SW 1271 (cell line): Measurements from ENCODE around the gene GSTK1.
"Not testable (repeated sequence)": the region's sequence is repeated elsewhere in the genome, so short reads cannot be mapped to it uniquely, and the experiment has no call there.

Experiments
- DNase-seq, 2 experiments: peaks; one replicate each; lab custom pipeline; 2025; lab: John Stamatoyannopoulos, UW

The GSTK1 gene

DNA sequence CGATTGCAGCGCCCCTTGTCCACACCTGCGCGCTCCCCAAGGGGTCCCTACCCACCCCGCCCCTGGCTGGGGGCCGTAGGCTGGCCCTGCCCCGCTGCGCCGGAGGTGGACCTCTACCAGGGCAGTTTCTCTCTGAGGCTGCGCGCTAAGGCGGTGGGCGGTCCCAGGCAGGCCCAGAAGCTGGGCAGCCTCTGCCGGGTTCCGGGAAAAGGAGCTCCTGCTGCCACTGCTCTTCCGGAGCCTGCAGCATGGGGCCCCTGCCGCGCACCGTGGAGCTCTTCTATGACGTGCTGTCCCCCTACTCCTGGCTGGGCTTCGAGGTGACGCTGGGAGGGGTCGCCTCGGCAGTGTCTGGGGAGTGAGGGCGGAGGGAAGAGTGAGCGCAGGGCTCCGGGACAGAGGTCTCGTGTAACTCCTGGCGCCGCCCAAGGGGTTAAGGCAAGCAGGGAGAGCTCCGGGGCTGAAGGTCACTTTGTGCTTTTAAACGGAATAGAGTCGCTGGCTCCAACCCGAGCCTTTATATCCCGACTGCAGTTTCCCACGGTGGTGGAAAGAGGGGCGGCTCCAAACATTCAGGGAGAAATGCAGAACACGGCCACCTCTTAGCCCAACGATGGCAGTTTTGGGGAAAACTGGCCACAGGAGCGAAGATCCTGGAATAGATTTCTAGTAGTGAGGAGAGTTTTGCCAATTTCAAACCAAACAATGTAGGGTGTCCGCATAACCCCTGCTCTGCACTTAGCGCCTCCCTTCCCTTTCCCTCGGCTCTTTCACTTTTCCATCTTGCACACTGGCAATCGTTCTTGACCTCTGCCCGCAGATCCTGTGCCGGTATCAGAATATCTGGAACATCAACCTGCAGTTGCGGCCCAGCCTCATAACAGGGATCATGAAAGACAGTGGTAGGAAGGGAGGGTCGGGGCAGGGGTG, at the start of gene GSTK1:
TSS of gene GSTK1 (plus strand) at position 176 of the 930 bp plus-strand sequence. CDS start at position 249, 73 bp downstream.
- peak in 1 of 2 experiments; percentile 67 for DNase-seq

DNA sequence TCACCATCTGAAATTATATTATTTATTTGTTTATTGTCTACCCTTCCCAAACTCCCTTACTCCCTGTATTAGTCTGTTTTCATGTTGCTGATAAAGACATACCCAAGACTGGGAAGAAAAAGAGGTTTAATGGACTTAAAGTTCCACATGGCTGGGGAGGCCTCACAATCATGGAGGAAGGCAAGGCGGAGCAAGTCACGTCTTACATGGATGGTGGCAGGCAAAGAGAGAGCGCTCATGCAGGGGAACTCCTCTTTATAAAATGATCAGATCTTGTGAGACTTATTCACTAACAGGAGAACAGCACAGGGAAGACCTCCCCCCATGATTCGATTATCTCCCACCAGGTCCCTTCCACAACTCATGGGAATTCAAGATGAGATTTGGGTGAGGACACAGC, 49.8 kb upstream of the GSTK1 start:
- DNase-seq, result not testable (repeated sequence)

DNA sequence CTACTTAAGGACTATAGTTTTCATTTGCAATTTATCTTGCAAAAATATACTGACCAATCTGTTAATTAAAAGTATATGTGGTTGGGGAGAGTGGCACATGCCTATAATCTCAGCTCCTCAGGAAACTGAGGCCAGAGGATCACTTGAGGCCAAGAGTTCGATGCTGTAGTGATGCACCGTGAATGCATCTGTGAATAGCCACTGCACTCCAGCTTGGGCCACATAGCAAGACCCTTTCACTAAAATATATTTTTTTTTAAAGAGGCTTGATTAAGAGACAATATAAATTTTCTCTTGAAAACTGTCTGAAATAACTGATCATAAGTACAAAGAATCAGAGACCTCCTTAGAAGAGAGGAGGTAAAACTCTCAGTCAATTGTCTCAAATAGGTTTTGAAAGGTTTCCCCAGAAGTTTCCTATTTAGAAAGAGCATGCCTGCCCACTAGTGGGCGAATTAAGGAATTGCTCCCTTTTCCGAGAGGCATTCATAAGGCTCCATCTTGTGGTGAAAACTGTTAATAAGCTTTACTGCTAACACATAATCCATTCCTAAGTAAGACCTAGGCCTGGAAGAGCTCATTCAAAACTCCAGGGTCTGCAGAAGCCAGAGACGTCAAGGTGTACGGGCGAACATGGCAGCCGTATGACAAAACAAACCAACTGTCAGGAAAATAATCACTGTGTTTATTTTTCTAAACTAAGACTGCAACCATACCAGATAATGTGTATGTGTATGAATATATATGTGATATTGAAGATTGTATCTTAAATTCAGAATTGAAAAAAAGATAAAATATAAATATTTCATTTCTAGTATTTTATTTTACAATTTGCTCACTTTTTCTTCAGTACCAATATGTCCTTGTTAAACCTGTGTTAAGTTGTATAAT, 48.2 kb upstream of the GSTK1 start:
- peak; percentile 47 to 85 for DNase-seq

DNA sequence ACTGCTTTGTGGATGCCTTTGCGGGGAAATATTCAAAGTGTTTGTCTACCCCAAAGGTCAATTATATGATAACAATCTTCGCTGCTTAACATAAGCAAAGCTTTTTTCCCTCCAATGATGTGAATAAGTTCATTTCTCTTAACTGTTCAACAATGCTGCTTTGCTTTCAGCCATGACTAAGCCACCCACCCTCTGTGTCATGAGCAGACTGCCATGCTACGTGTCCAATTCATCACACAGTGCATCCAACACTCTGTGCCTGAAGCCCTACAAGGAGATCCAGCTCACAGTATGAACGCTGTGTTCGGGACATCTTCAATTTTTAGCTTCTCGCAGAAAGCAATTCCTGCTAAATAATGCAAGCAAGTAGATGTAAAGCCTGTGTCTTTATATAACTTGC, 47.1 kb upstream of the GSTK1 start:
- DNase-seq, result no peak

DNA sequence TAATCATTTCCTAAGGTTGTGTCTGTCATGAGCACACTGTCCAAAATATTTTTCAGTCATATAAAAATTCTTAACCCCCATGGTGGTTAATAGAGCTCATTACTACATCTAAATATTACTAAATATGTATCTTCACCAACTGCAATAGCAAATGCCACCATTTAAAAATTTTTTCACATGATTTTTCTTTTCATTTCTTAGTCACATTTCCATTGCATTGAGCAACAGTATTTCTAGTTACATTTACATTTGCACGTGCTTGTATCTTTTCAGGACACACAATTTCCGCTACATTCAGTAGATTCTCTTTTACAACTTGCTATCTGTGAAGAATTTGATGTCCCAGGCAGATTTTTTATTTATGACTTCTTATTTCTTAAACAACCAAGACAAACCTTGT, 46.6 kb upstream of the GSTK1 start:
- DNase-seq, result no peak

DNA sequence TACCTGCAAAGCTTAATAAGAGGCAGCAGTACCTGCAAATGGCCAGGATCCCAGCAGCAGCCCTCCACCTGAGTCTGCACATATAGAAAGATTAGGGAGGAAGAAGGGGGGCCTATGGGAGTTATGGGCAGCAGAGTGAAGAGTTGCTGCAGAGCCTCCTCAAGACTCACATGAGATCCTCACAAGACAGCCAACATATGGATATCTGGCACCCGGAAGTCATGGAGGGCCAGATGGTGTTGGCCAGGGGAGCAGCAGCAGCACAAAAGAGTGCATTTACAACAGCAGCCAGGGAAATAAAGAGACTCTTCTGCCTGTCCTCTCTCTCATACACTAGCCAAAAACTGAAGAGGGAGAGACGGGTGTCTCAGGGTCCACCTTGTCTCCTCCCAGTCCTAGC, 45.4 kb upstream of the GSTK1 start:
- no peak for DNase-seq

DNA sequence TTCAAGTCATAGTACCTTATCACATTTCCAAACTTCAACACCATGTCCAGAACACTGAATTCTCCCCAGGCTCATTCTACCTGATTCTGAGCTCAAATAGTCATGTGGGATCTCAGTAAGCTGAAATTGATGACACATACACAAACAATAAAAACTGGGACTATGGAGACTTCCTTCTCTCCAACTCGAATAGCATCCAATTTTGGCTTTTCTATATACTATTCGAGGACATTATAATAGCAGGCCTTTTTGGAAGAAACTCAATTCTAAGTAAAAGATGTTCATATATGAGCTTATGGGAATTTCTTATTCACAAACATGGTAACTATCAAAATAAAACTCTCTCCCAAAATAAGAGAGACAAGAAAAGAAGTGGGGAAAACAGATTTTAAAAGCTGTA, 42.0 kb upstream of the GSTK1 start:
- DNase-seq, result no peak

DNA sequence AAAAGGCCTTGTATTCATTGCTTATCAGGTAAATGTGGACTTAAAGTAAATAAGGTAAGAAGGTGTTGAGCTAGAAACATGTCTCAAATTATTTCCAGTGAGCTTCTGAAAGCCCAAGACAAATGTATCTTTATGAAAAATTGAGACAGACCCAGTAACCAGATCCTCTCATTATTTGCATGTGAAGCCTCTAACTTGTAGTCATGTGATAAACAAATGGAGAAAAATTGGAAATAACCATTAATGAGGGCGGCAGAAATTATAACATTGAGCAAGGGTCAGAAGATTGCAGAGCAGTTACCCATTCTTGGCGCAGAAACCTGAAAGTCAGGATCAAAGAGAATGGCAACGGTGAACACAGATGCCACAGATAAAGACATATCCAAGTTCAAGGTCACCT, 41.5 kb upstream of the GSTK1 start, which contains the start of gene TAS2R40:
TSS of gene TAS2R40 (plus strand) at position 301 of the 400 bp plus-strand sequence. CDS start at position 343, 42 bp downstream.
- no peak for DNase-seq

DNA sequence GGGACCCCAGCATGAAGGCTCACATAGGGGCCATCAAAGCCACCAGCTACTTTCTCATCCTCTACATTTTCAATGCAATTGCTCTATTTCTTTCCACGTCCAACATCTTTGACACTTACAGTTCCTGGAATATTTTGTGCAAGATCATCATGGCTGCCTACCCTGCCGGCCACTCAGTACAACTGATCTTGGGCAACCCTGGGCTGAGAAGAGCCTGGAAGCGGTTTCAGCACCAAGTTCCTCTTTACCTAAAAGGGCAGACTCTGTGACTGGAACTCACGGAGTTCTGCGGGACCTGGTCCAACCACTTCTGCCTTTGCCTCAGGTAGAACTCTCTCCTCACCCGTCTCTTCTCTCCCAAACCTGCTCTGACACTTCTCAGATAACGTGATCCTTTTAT, 40.5 kb upstream of the GSTK1 start:
- no peak for DNase-seq

DNA sequence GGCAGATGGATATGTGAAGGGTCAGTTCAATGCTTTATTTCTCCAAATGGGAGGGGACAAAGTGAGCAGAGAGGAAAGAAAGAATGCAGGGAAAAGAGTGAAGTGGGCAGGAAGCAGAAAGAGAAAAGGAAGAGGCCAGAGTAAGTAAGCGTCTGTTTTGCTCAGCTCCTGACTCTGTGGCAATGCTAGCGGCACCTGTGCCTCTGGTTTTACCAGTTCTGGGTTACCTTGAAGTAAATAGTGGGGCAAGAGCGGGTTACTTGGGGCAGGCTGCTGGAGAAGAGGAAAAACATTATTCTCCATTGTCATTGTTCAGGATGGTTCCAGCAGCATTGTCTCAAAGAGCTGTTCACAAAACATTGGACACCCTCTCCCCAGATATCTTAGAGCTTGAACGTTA, 39.5 kb upstream of the GSTK1 start:
- no peak for DNase-seq

DNA sequence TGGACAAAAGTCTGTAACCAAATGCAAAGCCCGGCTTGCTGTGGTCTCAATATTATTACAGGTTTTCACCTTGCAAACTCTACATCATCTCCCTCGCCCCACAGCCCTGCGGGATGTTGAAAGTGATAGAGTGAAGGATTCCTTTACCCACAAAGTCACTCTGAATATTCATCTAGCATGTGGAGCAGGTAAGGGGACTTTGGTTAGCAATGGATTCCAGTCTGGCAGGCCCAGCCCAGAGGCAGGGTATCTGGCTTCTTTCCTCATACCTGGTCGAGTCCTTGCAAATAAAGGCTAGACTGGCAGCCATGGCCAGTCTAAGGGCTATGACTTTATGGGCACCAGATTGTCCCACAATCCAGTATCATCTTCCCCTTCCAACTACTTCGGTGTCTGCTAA, 38.2 kb upstream of the GSTK1 start:
- DNase-seq, result no peak

DNA sequence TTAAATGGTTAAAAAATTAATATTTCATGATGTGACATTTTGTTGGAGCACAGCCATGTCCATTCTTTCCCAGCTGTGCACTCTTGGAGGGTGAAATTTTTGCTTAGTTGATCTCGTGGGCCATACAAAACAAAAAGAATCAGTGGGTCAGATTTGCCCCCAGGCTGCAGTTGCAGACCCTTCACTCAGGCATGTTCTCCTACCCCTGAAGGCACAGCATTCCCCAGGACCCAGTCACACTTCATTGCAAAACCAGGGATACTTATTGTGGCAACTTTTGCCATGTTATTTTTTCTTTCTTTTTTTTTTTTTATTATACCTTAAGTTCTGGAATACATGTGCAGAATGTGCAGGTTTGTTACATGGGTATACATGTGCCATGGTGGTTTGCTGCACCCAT, 35.4 kb upstream of the GSTK1 start:
- DNase-seq, result no peak

DNA sequence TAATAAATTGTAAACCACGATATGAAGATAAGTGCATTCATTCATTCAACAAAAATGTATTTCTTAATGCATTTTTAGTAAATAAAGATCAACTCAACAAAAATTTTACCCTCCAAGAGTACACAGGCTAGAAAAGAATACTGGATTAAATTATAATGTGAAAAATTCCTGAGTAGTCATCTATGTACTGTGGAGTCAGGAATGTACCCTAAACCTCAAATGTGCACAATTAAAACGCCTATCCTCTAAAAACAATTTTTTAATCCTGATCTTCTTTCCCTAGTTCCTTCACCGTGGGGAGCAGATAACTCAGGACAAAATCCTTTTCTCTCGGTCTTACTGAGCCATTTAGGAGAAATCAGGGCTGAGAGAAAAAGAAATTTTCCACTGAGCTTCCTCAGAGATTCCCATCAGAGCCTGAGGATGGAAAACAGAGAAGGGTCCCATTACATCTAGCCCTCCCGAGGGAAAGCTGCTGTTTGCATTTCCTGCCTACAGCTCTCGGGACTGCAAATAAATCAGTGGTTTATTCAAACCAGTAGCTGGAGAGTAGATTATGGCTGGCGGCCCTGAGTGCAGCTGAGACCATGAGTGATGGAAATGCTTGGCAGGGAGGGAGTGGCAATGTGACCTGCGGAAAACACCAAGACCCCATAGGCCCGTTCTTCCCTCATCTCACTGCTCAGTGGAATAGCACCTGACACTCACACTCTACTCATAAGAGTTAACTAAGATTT, 34.0 kb upstream of the GSTK1 start:
- no peak for DNase-seq

DNA sequence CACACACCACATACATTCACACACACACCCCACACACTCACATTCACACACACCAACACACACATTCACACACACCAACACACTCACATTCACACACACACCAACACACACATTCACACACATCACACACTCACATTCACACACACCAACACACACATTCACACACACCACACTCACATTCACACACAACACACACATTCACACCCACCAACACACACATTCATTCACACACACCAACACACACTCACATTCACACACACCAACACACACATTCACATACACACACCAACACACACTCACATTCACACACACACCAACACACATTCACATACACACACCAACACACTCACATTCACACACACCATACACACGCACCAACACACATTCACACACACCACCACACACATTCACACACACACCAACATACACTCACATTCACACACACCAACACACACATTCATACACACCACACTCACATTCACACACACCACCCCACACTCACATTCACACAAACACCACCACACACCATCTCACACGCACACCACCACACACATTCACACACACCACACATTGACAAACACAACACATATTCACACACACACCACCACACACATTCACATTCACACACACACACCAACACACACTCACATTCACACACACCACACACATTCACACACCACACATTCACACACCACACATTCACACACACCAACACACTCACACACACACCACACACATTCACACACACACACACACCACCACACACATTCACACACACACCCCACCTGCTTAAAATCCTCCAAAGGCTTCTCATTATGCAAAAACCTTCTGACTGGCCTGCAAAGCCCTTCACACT, 32.4 kb upstream of the GSTK1 start:
- DNase-seq, result no peak

DNA sequence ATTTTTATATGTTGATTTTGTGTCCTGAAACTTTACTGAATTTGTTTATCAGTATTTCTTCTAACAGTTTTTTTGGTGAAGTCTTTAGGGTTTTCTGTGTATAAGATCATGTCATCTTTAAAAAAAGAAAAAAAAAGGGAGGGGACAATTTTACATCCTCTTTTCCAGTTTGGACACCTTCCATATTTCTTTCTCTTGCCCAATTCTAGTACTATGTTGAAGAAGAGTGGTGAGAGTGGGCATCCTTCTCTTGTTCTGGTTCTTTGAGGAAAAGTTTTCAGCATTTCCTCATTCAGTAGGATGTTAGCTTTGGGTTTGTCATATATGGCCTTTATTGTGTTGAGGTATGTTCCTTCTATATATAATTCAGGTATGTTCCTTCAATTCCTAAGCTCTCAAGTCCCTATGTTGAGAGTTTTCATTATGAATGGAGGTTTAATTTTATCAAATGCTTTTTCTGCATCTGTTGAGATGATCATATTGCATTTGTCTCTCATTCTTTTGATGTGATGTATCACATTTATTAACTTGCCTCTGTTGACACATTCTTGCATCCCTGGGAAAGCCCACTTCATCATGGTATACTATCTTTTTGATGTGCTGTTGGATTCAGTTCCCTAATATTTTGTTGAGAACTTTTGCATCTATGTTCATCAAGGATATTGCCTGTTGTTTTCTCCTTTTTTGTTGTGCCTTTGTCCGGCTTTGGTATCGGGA, 29.3 kb upstream of the GSTK1 start:
- no peak for DNase-seq

DNA sequence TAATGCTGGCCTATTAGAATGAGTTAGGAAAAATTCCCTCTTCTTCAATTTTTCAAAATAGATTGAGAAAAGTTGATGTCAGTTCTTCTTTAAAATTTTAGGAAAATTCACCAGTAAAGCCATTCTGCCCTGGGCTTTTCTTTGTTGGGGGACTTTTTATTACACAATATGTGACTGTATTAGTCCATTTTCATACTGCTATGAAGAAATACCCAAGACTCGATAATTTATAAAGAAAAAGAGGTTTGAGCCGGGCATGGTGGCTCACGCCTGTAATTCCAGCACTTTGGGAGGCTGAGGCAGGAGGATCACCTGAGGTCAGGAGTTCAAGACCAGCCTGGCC, 28.7 kb upstream of the GSTK1 start:
- DNase-seq, result no peak

DNA sequence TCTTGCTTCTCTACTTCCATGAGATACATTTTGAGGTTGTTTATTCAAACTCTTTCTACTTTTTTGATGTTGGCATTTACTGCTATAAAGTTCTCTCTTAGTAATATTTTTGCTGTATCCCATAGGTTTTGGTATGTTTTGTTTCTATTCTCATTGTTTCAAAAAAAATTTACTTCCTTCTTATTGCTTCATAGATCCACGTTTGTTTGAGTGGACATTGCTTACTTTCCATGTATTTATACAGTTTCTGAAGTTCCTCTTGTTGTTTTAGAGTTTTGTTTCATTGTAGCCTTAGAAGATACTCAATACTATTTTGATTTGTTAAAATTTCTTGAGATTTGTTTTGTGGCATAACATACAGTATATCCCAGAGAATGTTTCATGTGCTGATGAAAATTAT, 27.7 kb upstream of the GSTK1 start:
- DNase-seq, result no peak

DNA sequence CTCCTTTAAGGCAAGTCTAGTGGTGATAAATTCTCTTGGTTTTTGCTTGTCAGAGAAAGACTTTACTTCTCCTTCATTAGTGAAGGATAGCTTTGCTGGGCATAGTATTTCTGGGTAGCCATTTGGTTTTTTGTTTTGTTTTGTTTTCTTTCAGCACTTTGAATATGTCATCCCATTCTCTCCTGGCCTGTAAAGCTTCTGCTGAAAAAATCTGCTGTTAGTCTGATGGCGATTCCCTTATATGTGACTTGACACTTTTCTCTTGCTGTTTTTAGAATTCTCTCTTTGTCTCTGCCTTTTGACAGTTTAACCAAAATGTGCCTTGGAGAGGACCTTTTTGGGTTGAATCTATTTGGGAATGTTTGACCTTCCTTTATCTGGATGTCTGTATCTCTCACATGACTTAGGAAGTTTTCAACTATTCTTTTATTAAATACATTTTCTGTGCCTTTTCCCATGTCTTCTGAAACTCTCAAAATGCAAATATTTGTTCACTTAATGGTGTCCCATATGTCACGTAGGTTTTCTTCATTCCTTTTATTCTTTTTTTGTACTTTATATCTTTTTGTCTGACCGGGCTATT, 26.7 kb upstream of the GSTK1 start:
- DNase-seq, result no peak

DNA sequence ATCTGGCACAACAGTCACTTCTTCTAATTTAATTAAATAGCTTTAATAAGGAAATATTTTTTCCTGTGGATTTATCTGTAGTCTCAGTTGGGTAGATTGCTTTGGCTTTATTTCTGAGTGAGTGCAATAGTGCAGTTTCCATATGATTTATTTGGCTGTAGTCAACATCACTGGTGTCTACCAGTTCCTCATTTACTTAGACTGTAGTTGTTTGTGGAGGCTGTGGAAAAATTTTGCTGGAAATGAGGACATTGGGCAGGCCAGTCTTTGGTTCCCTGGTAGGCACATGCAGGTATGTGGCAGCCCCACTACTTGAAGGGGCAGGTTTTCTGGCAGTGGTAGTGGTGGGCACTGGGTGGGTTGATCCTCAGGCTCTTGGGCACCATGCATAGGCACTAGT, 25.9 kb upstream of the GSTK1 start:
- DNase-seq, result no peak

DNA sequence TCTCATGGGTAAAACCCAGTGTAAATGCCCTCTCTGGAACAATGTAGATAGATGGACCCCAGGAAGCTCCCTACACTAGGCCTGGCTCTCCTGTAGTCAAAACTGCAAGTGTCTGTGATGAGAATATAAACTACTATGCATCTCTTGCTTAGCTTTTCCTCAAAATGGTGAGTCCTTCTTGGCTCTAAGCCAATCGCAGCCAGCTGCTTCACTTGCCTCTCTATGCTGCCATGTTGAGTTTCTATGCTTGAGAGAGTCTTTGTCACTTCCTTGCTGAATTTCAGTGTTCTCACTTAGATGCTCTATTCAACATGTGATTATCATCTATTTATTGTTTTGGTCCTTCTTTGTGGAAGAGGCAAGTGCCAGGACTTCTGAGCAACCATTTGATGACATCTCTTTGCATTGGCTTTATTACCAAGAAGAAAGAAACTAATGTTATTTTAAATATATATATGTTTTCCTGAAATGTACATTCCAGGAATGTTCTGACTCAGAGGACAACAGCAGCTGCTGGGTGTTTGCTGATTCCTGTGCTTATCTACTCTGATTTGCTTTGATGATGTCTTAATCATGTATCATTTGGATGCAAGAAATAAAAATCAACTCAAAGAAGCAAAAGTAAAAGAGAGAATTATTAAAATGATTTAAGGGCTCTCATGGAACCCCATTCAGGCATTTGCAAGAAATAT, 24.8 kb upstream of the GSTK1 start:
- no peak for DNase-seq
